Smooth muscle cell of the coronary artery (primary cell): Measurements from ENCODE around the gene LAGE3. TPM values are rescaled to one million over a fixed set of nuclear protein-coding genes. Genes with fewer than 3 reads are reported as not detected.

ENCODE experiments used
- total RNA-seq: library from RNA; depleted of rRNA; stranded (reverse); fragments of >200 nt; gene quantifications from 2 replicates; pipeline ENCODE4 v1.2.3, GENCODE V29; 2014; ENCODE audit warnings: low replicate concordance

Gene LAGE3, protein sequence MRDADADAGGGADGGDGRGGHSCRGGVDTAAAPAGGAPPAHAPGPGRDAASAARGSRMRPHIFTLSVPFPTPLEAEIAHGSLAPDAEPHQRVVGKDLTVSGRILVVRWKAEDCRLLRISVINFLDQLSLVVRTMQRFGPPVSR
- total RNA-seq, result 14.9 and 16.4 TPM in 2 replicates

DNA sequence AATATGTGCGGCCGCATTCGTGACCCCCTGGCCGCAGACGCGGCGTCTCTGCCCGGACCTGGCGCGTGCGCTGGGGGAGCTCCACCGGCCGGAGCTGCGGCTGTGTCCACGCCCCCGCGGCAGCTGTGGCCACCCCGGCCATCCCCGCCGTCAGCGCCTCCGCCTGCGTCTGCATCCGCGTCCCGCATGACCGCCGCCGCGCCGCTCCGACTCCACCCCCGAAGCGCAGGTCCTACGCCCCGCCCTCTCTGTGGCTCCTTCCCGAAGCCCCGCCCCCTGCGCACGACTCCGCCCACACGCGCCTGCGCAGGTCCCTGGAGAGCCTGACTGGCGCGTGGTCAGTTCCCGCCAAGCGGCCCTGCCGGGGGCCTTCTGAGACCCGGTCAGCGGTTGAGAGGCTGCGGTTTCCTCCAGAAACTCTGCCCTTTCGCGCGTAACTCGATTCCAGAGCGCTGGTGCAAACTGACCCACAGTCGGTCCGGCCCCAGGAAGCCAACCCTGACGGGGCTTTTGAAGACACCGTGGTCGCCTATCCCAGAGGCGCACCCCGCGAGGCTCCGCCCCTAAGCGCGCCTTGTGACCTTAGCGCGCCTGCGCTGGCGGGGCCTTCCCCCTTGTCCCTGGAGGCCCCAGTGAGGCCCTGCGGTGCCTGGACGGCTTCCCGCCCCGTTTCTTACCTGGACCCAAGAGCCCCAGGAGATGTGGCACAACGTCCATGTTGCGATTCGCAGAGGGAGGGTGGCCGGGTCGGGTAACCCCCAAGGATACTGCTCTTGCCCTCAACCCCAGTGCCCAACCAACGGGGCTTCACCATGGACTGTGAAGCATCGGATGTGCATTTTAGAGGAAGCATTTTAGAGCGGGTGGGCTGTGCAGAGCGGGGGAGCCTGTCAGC, at the start of gene LAGE3:
Gene LAGE3 (minus strand): TSS at position 554 of the 895 bp plus-strand sequence. CDS start 366 bp downstream, at position 188.

GRCh38 chrX:154515966-154516655, 37.0 kb upstream of the LAGE3 start, which contains the start of gene FAM3A:
FAM3A (minus strand) TSS chrX:154516232; CDS start chrX:154515772, 460 bp downstream.

DNA sequence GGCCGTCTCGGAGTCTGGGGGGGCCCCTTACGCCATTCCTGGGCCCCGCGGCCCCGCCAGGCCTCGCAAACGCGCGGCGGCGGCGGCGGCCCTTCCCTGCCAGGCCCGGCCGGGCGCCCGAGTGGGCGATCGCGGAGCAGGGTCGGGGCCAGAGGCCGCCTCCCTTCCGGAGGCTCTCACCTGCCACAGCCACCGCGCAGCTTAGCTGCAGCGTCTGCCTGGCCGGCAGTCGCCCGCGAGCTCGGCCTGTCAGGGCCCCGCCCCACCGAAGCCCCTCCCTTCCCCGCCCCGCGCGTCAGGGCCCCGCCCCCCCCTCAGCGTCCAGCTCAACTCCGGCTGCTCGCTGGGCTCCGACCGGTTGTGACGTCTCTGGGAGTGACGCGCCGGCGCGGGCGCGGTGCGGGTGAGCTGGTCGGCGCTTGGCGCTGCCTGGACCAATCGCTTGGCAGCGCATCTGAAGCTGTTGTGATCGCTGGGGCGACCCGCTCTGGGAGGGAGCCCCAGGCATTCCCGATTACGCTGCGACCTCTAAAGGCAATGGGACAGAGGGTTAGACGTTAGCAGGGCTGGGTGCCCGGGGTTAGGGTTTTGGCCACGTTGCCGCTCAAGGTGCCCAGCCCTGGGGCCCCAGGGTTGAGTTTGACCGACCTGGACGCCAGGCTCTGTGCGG, 11.5 kb upstream of the LAGE3 start, which contains the start of gene SLC10A3:
Gene SLC10A3 (minus strand): TSS at position 216 of the 670 bp plus-strand sequence. CDS start 1,689 bp downstream, outside the sequence.

GRCh38 chrX:154486396-154487207, 7.5 kb upstream of the LAGE3 start, which contains the start of gene UBL4A:
UBL4A (minus strand) TSS chrX:154486615; CDS start chrX:154486584, 31 bp downstream.

DNA sequence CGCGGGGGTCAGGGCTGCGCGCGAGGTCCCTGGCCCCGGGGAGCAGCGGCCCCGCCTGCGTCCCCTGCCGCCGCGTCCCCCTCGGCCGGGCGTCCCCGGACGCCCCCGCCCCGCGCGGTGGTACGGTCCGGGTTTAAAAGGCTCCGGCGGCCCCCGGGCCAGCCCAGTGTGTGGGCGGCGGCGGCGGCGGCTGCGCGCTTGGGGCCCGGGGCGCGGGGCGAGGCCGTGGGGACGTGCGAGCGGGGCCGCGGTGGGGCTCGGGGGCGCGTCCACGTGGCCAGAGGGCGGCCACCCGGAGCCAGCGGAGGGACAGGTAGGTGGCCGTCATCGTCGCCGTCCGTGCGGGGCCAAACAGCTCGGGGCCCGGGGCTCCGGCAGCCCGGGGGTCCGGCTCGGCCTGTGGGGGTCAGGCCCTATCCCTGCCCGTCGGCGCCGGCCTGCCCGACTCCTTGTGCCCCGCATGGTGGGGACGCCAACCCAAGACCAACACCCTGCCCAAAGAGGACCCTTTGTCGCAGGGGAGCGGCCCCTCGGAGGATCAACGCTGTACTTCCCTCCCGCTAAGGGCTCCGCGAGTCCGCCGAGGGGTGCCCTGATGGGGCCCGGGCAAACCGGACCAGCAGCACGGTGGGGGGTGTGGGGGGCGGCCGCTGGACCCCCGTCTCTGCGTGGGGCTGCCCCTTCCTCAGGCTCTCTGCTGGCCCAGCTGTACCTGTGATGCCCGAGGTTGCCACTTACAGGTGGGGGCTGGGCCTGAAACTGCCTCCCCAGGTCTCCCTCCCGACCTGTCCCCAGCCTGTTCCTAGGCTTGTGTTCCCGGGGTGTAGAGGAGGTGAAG, 20.7 kb downstream of the LAGE3 start, which contains the start of gene PLXNA3:
Gene PLXNA3 (plus strand): TSS at position 166 of the 838 bp plus-strand sequence. CDS start 1,903 bp downstream, outside the sequence.

GRCh38 chrX:154443992-154444754, 34.9 kb downstream of the LAGE3 start, which contains the start of gene FAM50A:
FAM50A (plus strand) TSS chrX:154444141; CDS start chrX:154444236, 95 bp downstream.

DNA sequence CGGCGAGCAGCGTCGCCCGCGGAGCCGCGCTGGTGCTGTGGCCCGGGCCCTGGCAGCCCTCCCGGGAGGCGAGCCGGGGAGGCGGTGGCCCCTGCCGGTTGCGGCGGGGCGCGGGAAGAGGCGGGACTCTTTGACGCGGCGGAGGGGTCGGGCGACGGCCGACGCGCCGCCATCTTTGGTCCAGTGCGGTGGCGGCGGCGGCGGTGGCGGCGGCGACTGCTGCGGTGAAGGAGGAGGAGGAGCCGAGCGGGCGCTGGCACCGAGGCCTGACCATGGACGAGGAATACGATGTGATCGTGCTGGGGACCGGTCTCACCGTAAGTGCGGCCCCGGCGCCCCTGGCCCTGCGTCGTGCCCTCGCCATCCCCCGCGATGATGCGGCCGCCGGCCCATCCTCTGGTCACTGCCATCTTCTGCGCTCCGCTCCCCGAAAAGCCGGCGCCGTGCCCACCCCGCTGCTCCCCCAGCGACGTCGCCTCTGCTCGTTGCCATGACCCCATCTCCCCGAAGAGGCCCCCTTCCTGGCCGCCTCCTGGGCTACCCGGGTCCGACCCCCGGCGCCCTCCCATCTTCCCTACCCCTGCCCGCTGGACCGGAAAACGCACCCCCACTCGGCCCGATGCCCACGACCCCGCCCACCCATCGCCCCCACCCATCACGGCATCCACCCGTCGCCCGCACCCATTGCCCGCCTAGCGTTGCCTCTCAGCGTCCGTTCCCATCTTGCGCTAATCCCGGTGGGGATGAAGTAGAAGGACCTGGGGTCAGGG, 41.9 kb downstream of the LAGE3 start, which contains the start of gene GDI1:
Gene GDI1 (plus strand): TSS at position 172 of the 770 bp plus-strand sequence. CDS start 101 bp downstream, at position 273.

GRCh38 chrX:154428176-154429171, 50.6 kb downstream of the LAGE3 start, which contains the start of gene ATP6AP1:
ATP6AP1 (plus strand) TSS chrX:154428677; CDS start chrX:154428693, 16 bp downstream.

Other genes starting within 250 kb of the LAGE3 start
- not detected in 2 replicates for gene OPN1MW3, start 221.7 kb downstream of the LAGE3 start, total RNA-seq
- gene TEX28, start 184.2 kb downstream of the LAGE3 start, total RNA-seq, result not detected in 2 replicates
- not detected in 2 replicates for gene TKTL1, start 183.5 kb downstream of the LAGE3 start, total RNA-seq
- 2,276 and 2,381 TPM in 2 replicates for gene FLNA, start 104.6 kb downstream of the LAGE3 start, total RNA-seq
- 15.9 and 23.0 TPM in 2 replicates for gene EMD, start 100.0 kb downstream of the LAGE3 start, total RNA-seq
- gene RPL10, start 80.9 kb downstream of the LAGE3 start, total RNA-seq, result 1,663 and 2,613 TPM in 2 replicates
- gene DNASE1L1, start 70.0 kb downstream of the LAGE3 start, total RNA-seq, result 34.3 and 98.6 TPM in 2 replicates
- gene TAFAZZIN, start 67.7 kb downstream of the LAGE3 start, total RNA-seq, result 12.3 and 18.6 TPM in 2 replicates
- gene ATP6AP1, start 50.6 kb downstream of the LAGE3 start, total RNA-seq, result 43.1 and 65.7 TPM in 2 replicates
- 115 and 175 TPM in 2 replicates for gene GDI1, start 42.1 kb downstream of the LAGE3 start, total RNA-seq
- 105 and 224 TPM in 2 replicates for gene FAM50A, start 35.1 kb downstream of the LAGE3 start, total RNA-seq
- 9.6 and 17.3 TPM in 2 replicates for gene PLXNA3, start 21.0 kb downstream of the LAGE3 start, total RNA-seq
- gene UBL4A, start 7.3 kb upstream of the LAGE3 start, total RNA-seq, result 18.7 and 42.7 TPM in 2 replicates
- gene SLC10A3, start 11.3 kb upstream of the LAGE3 start, total RNA-seq, result 11.6 and 12.5 TPM in 2 replicates
- gene FAM3A, start 37.0 kb upstream of the LAGE3 start, total RNA-seq, result 32.1 and 41.5 TPM in 2 replicates
- gene G6PD, start 67.6 kb upstream of the LAGE3 start, total RNA-seq, result 31.9 and 68.3 TPM in 2 replicates
- gene IKBKG, start 68.3 kb upstream of the LAGE3 start, total RNA-seq, result 9.5 and 14.5 TPM in 2 replicates
- gene CTAG1A, start 105.9 kb upstream of the LAGE3 start, total RNA-seq, result not detected in 2 replicates
- not detected in 2 replicates for gene CTAG1B, start 140.0 kb upstream of the LAGE3 start, total RNA-seq
- gene CTAG2, start 174.3 kb upstream of the LAGE3 start, total RNA-seq, result not detected in 2 replicates